Neutrophil (primary cell): ENCODE data around the gene MYLK4.
A peak's percentile ranks its signal among the peaks of the same experiment; 100 is the strongest.

Experiments
- H3K27ac ChIP-seq: fragments of 200-600 bp; sonication (generic); 2 replicates; pipeline ENCODE4 v1.5.1; 2016; ENCODE audit warnings: mild to moderate bottlenecking, moderate library complexity
- H3K27me3 ChIP-seq: fragments of 200-600 bp; sonication (generic); 2 replicates; pipeline ENCODE4 v1.6.0; 2016; ENCODE audit warnings: mild to moderate bottlenecking
- H3K36me3 ChIP-seq: fragments of 200-600 bp; sonication (generic); 2 replicates; pipeline ENCODE4 v1.5.1; 2017
- H3K4me1 ChIP-seq, 2 experiments: fragments of 200-600 bp in 1 of 2; sonication (generic) in 1 of 2; 1 replicate in 1 of 2; 2 replicates in 1 of 2; pipeline versions ENCODE4 v1.5.1 to v1.6.1; 2013 to 2016; ENCODE audit warnings: low read depth in 1 of 2, low read length in 1 of 2, mild to moderate bottlenecking in 1 of 2, moderate library complexity in 1 of 2; ENCODE audit not compliant: control insufficient read depth in 1 of 2, insufficient read depth in 1 of 2
- H3K4me3 ChIP-seq, 2 experiments: fragments of 200-600 bp in 1 of 2; sonication (generic) in 1 of 2; 1 replicate in 1 of 2; 2 replicates in 1 of 2; pipeline ENCODE4 v1.5.1; 2013 to 2016; ENCODE audit warnings: low read depth in 1 of 2, low read length in 1 of 2, mild to moderate bottlenecking in 1 of 2, moderate library complexity in 1 of 2
- H3K9me3 ChIP-seq: fragments of 200-600 bp; sonication (generic); 2 replicates; pipeline ENCODE4 v1.5.1; 2016
- CTCF ChIP-seq: fragments of 200-600 bp; sonication (generic); IDR thresholded peaks from 2 replicates; pipeline ENCODE4 v1.5.1; 2016; ENCODE audit warnings: antibody characterized with exemption

Gene MYLK4

GRCh38 chr6:2791450-2791974, 40.8 kb upstream of the MYLK4 start:
- peak overlapping the region; percentile 90 for H3K27ac ChIP-seq

GRCh38 chr6:2790588-2791449, 40.1 kb upstream of the MYLK4 start:
- Histone ChIP-seq H3K36me3 (peaks cover 8% of the 10 kb centered on the region), H3K4me1 (peaks cover 51% of the 10 kb centered on the region in 2 experiments), H3K9me3 (no peaks in the 10 kb centered on the region), H3K27me3 (no peaks in the 10 kb centered on the region), H3K4me3 (peak overlapping the region in 1 of 2 experiments; percentile 25), H3K27ac (peak overlapping the region; percentile 90)
- TF ChIP-seq CTCF, result peak; percentile 64

More at GRCh38 chr6:2791450-2791974, 40.8 kb upstream of the MYLK4 start:
- H3K36me3 ChIP-seq, result peaks cover 5% of the 10 kb centered on the region
- peaks cover 58% of the 10 kb centered on the region in 2 experiments for H3K4me1 ChIP-seq
- TF ChIP-seq CTCF, result no peak
- H3K27me3 ChIP-seq, result no peaks in the 10 kb centered on the region
- peak overlapping the region in 1 of 2 experiments; percentile 25 for H3K4me3 ChIP-seq
- H3K9me3 ChIP-seq, result no peaks in the 10 kb centered on the region

- TF ChIP-seq CTCF, result no peak
- Histone ChIP-seq H3K4me1 (peaks cover 6% of the 10 kb centered on the region in 2 experiments), H3K4me3 (no peak overlapping the region), H3K9me3 (no peaks in the 10 kb centered on the region), H3K27ac (no peak overlapping the region), H3K27me3 (no peaks in the 10 kb centered on the region), H3K36me3 (peaks cover 29% of the 10 kb centered on the region)
Measured at GRCh38 chr6:2786269-2786668, 35.5 kb upstream of the MYLK4 start.

- Histone ChIP-seq H3K36me3 (peaks cover 43% of the 10 kb centered on the region), H3K27ac (no peak overlapping the region), H3K4me1 (no peaks in the 10 kb centered on the region), H3K27me3 (no peaks in the 10 kb centered on the region), H3K4me3 (no peak overlapping the region), H3K9me3 (no peaks in the 10 kb centered on the region)
- no peak for TF ChIP-seq CTCF
Measured at GRCh38 chr6:2784930-2785329, 34.2 kb upstream of the MYLK4 start.

- H3K27ac ChIP-seq, result no peak overlapping the region
- H3K9me3 ChIP-seq, result no peaks in the 10 kb centered on the region
- peaks cover 52% of the 10 kb centered on the region for H3K36me3 ChIP-seq
- H3K4me1 ChIP-seq, result no peaks in the 10 kb centered on the region
- no peak overlapping the region for H3K4me3 ChIP-seq
- TF ChIP-seq CTCF, result no peak
- H3K27me3 ChIP-seq, result no peaks in the 10 kb centered on the region
Measured at GRCh38 chr6:2784061-2784460, 33.3 kb upstream of the MYLK4 start.
